ENCODE data around the gene RAD9A. TPM values are rescaled to one million over a fixed set of nuclear protein-coding genes. Genes with fewer than 3 reads are reported as not detected.
A peak's percentile ranks its signal among the peaks of the same experiment; 100 is the strongest.

The RAD9A gene
- total and polyA plus RNA-seq, 9 of the 15 experiments (the other 6 are each of a cell fraction or from before 2014, with no cell fraction given) = 1.4 to 41.2 (median 16.1) TPM

GRCh38 chr11:67391304-67392182 lies at the start of gene RAD9A (continued):
- TF ChIP-seq FOXJ3 (CRISPR knock-in tag; IDR thresholded peaks at IDR 0.05) (no peak), DEAF1 (CRISPR knock-in tag; IDR thresholded peaks at IDR 0.05) (no peak), MED1 (CRISPR knock-in tag; IDR thresholded peaks at IDR 0.05; ENCODE audit: borderline replicate concordance) (no peak), MAFF (IDR thresholded peaks at IDR 0.05; ENCODE audit: low read length) (no peak), RBM14 (IDR thresholded peaks at IDR 0.05; ENCODE audit: borderline replicate concordance, insufficient read depth, low read depth, low read length) (no peak), KLF10 (CRISPR knock-in tag; IDR thresholded peaks at IDR 0.05) (no peak), HOMEZ (CRISPR knock-in tag; IDR thresholded peaks at IDR 0.05) (no peak), SAFB2 (IDR thresholded peaks at IDR 0.05; ENCODE audit: borderline replicate concordance, low read depth, low read length, severe bottlenecking) (no peak), ZBTB17 (CRISPR knock-in tag; IDR thresholded peaks at IDR 0.05) (peak; percentile 78), ZNF639 (CRISPR knock-in tag; conservative IDR thresholded peaks at IDR 0.05 in 1 of 2, IDR thresholded peaks at IDR 0.05 in 1 of 2) (peak in 1 of 2 experiments; percentile 40; a peak in 1 of 4 replicates), RHOXF2B (CRISPR knock-in tag; conservative IDR thresholded peaks at IDR 0.05) (no peak; the same call in 1 of the 2 replicates), ZMIZ1 (IDR thresholded peaks at IDR 0.05; ENCODE audit: low read depth in 2 of 2, low read length in 2 of 2) (no peak), GATAD2B (IDR thresholded peaks at IDR 0.05; ENCODE audit: borderline replicate concordance) (no peak), NR2F6 (CRISPR knock-in tag; IDR thresholded peaks at IDR 0.05) (no peak), ZNF24 (IDR thresholded peaks at IDR 0.05) (no peak)
